HG03103 (cell line): ENCODE results near the gene MAML2.
A peak's percentile ranks its signal among the peaks of the same experiment; 100 is the strongest.

Experiments used
- ATAC-seq: cut with Tn5 transposase; IDR thresholded peaks from one replicate; pipeline ENCODE4 v1.9.1; 2021; ENCODE audit warnings: low read depth; ENCODE audit not compliant: unreplicated experiment

The MAML2 gene

DNA sequence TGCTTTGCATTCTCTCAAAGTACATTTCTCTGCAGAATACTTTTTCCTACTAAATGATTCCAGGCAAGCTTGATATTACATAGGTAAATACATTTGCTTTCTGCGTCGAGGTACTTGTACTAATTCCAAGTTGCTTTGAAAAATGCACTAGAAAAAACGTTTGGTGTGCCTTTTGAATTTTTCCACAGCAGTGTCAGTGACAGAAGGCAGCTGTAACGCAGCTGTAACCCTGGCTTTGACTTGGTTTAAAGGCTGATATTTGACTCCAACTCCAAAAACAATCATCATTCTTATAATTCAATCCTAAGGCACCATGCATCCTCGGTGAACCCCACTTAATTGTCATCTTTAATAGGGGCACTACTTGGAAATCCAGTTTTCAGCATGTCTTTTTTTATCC is 125.0 kb downstream of the MAML2 start:
- ATAC-seq: no peak

DNA sequence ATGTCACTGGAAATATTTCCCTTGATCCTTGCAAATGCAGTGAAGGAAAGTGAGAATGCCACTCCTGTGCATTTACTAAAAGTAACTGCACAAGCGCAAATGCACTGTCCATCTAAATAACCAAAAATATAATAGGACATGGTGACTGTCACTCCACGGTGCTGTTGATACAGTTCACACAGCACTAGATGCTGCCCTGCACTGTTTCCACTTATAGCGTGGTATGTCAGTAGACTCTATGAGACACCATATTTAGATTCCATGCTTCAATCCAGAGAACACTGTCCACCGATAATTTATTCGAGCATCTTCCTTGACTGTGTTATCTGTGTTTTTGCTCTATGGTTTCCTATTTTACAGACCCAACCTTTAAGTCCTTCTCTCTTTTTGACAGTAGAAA is 125.8 kb downstream of the MAML2 start:
- no peak for ATAC-seq

DNA sequence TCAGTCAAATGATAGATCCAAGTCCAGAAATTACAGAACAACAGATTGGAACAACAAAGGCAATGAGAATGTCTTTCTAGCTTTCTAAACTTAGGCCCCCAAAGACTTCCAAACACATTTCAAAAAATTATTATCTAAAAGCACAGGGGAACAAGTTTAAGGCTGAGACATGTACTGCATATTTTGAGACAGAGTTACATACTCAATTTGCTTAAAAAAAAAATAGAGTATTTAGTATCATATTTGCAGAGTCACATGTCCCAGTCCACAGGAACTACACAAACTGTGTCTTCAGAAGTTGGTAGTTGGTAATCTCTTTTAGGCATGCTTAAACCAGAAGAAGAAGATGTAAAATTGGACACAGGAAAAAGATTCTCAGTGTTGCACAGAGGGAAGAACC is 127.2 kb downstream of the MAML2 start:
- no peak for ATAC-seq

DNA sequence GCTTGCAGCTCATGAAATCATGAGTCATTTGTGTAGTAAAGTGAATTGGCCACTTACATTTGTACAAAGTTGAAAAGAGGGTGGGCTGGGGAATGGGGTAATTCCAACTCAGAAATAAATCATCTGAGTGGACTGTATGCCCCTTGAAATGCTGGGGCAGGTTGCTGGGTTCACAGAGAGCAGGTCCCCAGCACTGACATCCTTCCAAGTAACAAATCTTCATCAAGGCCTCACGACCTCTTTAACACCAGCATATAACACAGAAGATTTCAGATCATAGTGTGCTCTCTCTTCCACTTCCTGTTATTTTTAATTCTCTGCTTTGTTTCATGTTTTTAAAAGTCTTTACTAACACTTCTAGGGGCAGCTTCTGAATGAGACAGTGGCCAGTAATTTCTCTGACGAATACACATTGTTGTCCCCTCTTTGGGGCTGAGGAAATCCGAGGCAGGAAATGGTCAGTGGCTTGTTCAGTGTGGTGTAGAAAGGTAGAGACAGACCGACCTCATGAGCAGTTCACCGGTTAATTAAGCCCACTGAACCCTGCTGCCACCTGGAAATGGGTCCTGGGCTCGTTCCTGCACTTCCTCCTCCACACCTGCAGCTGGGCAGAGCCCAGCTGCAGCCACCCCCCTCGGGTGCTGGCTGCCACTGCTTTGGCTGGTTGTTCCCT is 127.7 kb downstream of the MAML2 start:
- peak; percentile 71 for ATAC-seq

DNA sequence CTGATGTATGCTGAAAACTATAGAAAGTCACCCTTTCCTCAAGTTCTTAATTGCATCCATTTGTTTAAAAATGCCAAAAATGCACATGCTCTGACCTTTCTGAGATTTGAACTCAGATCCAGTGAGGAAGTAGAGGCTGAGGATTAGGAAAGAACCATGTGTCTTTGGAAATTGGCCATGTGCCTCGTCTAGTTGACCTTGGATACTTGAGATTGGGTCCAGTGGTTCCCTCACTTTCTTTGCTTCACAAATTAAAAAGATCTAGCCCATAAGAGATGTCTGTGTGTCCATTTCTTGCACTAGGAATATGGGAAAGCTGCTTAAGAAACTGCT is 128.3 kb downstream of the MAML2 start:
- no peak for ATAC-seq

DNA sequence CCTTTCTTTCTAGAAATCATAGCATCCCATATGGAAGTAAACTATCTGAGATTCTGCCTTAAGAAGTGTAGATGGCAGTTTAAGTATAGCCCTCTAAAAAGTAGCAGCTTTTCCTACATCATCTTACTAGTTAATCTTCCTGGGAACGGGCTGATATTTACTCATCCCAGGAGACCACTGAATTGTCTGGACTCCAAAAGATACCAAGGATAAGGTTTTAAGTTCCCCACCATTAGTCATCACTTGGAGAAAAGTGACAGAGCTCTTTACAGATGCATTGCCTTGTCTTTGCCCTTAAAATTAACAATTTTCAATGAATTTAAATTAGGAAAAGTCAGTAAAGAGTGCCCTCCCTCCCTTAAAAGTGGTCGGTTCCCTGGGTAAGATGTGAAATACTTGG is 129.5 kb downstream of the MAML2 start:
- no peak for ATAC-seq

DNA sequence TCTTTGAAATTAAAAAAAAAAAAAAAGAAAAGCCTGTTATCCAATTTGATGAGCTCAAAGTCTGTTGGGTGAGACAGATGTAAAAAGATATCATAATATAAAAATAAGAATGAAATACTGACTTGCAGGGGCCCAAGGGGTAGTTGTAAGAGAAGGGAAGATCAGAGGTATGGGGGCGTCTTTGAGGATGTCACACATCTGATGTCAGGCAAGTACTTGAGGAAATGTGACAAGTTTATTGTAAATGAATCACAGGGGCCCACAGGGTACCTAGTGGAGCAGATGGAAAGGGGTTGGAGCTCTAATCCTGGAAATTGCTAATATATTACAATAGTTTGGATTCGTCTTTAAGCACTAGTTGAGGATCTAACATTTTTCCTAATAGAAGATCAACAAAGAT is 131.6 kb downstream of the MAML2 start:
- ATAC-seq: no peak

DNA sequence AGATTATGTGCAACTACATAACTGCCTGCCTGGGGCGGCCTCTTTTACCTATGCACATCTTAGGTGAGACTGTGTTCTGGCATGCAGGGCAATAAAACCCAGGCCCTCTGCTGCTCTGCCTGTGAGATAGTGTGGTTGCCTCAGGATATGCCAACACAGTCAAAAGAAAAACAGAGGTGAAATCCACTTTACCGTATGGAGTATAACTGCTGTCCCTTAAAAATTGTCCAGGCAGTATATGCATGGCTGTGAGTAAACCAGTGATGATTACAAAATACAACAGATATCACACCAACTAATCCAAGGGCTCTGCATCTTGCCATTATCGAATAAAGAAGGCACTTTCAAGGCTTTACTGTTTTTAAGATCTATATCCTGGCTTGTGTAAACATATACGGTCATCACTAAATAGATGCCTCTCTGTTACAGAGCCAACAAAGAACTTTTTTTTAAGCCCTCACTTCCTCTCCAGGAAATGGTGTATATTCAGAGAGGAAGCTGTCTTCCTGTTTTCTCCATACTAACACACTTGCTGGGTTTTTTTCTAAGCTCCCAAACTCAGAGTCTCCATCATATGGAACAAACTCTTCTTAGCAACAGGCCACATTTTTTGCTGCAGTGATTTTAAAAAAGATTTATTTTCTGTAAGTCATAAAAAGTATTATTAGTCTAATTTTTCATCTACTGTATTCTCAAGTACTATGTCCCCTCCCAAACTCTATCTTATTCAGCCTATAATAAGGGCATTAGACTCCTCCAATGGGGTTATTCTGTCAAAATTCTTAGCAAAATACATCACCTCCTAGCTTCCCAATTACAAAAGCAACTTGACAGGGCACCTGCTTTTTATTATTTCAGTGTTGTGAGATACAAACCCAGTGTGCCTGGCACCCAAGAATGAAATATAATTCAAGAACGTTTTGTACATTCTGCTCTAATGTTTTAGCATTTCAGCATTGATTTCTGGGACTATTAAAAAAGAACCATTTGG is 135.2 kb downstream of the MAML2 start:
- no peak for ATAC-seq

DNA sequence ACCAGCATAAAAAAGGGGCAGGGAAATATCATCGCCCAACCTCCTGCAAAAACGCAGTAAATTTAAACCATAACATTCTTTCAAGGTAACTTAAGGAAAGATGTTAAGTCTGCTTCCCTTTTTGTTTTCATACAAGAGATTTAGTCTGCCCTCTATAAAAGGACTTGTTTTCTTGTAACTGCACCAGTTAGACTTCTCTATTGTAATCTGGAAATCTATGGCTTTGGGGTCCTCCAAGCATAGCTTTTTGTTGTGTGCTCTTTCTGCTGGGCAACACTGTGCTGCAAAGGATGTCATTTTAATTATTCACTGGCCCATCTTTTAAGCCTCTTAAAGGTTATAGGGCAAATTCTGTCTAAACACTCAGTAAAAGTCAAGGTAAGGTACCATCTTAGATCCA is 136.0 kb downstream of the MAML2 start:
- no peak for ATAC-seq

DNA sequence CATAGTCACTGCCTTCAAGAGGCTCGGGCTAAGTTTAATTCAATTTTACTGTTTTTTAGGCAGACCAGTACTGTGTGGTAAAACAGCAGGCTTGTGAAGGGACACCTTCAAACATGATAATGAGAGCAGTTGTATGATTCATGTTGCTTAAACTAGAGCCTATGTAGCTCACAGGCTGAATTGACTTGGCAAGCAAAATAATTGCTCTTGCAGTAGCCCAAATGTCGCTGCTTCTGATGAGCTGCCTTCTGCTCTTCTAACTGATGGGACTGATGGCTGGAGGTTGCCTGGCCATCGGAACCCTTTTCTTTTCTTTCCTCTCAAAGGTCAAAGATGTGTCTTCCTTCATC is 137.6 kb downstream of the MAML2 start:
- ATAC-seq: no peak

DNA sequence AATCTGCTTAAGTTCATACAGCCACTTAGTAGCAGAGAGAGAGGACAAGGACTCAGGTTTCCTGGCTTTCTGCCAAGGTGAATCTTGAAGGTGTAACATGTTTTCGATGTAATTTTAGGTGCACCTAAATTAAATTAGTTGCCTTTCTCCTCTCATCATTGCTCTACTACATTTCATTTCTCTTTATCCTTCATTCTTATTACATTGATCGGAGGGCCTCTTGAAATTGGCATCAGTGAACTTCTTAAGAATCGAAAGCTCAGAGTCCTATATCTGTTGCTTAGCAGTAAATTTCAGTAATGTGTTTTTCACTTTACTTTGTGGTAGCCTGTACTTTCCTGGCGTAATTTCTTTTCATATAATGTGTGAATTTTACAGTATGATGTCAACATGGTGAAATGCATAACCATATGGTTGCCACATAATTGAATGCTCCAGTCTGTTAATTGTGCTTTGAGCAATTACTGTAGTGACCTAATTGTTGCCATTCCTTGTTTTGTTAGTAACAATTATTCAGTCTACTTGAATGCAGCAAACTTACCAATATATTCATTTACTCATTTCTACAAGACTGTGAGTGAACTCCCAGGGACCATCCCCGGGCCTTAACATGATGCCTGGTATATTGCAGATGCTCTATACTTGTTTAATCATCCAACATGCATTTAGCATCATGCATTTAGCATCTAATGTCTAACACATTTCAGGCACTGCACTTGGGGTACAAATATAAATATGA is 138.1 kb downstream of the MAML2 start:
- ATAC-seq: no peak

DNA sequence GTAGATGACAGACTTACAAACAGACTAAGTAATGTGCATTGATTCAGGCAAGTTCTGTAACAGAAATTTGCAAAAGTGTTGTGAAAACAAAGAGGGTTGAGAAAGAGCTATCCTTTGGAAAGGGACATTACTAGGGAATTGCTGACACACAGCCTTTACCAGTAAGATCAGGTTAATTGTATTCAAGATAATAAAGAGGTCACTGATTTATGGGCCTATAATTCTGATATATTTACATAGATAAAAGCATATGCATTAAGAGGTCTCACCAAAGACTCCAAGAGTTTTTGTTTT is 138.7 kb downstream of the MAML2 start:
- ATAC-seq: no peak

DNA sequence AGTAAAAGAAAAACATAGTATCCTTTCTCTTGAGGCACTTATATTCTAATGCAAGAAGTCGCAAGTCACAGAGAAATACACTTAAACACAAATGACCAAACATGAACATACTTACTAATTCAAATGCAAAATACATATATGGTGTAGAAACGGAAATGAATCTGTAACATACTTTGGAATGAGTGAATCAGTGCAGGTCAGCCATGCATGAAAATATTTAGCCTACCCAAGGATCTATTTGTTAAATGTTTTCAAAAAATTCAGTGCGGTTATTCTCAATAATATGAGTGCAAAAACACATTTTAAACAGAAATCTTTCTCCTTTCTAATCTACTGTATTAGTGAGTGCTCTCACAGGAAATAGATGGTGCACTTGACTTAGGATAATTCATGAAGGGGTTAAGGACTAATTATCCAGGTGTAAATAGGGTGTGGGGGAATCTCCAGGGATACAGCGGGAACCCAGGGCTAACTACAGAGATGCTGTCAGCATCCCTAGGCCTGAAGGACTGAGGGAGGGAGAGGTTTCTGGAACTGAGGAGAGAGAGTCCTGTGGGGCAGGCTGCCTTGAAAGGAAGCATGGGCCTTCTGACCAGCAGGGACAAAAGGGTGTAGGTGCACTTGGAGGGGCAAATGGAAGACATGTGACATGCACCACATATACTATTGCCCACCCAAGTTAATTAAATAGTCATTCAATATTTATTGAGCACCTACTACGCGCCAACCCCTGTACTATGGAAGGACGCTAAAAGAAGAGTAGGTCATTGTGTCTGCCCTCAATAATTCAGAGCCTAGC is 139.2 kb downstream of the MAML2 start:
- no peak for ATAC-seq

DNA sequence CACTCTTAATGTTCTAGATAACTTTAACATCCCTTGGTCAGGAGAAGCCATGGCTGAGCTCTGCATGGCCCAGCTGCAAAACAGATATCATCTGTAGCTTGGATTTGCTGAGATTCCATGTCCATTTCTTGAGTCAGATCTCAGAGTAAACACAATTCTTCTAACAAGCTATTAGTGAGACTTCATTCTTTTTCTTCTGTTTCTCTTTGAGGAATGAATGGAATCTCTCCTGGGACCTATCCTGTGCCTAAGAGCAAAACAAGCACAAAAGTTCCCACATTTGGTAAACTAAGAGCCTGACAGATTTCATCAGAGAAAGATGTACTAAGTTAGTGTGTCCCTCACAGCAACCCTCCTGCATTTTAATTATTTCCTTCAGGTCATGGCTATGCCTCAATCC is 142.8 kb downstream of the MAML2 start:
- no peak for ATAC-seq

DNA sequence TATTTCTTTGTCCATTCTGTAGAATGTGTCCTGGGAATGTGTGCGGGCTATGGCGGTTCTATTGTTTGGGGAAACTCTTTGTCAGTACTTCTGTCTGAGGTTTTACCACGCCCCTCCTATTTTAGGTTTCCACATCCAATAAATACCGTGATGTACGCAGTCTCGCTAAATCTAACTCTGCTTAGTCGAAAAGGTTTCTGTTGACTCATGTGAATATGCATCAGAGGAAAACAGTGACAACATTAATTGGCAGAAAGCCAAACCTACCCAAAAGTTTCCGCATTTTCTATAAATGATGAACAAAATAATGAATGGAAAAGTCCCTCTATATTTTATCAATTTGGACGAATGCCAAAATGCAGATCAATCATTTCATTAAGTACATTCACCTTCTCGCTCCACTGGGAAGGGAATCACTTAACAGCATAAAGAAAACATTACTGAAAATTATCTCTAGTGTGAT is 143.4 kb downstream of the MAML2 start:
- no peak for ATAC-seq

DNA sequence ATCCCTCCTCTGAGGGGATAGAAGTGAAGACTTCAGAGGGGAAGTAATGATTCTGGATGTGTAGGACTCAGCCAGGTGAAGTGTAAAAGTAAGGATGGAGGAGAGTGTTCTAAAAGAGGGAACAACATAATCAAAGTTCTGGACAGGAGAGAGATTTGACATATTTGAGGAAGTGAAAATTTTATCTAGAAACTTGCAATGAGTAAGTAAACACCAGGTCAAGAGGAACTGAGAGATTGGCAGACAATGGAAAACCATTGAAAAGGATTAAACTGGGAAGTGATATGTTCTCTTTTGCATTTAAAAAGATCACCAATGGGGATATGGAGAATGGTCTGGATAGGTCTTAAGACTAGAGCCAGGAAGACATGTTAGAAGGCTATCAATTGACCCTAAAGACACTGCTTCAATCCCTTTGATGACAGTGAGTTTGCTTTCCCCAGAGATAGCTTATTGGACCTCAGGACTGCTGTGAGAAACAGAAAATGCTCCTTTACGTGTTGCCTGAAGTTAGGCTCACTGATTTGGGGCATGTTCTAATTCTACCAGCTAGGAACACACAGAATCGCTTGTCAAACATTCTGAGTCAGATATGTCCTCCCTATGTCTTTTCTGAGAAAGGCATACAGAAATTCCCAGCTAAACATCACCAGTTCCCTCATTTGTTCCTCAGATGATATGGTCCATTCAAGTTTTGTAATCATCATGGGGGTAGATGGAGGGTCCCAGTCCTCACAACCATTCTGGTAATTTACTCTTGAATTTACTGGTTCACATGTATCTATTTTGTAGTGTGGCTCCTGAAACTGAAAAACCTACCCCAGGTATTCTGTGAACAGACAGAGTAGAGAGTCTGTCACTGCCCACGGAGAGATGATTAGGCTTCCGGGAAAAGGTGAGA is 144.9 kb downstream of the MAML2 start:
- ATAC-seq: peak; percentile 64

DNA sequence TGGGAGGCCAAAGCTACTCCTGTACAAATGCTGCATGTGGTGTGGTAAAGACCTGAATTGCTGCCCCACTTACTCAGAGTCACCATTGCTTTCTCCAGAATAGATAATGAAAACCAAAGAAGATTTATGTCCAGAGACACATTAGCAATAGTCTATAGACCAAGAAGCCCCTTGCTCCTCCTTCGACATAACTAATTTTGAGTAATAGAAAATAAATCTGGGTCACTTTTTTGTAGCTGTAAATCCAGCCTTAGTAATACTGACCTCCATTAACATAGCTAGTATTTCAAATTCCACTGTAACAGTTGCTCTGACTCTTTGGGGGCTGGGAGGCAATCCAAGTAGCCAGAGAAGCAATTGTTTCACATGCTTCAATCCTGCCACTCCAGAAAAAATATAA is 145.9 kb downstream of the MAML2 start:
- ATAC-seq: no peak

DNA sequence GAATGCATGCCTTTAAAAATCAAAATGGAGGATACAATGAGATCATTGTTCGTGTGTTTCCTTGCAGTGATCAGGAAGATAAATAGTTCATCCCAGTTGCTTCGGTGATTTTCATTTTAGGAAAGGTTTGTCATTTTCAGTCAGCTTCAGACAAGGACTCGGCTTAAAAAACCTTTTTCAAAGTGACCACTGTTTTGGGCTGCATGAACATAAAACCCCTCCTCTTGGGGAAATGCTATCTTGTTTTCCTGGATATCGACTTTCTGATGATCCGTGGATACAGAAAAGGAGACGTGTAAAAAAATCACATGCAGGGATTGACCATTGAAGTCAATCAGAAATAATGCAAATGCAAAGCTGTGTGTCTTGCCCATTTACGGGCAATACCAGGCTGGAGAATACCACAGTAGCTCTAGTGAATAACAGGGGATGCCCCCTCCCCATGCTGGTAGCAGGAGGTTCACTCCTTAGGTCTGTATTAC is 146.8 kb downstream of the MAML2 start:
- ATAC-seq: no peak

DNA sequence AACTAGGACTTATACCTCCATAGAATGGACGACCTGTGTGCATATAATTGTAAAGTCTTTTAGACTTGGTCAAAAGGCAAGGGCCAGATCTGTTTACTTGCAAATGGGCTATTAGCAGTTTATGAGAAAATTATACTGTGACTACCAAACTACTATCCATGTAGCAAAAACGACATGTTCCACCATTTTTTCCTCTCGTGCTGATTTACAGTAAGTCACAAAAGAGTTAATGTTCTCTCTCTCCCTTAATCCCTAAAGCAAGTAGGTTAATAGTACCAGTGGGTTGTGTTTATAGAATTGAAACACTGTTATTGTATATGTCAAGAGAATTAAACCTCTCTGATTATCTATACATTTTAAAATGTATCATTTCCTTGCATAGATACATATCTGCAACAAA is 147.3 kb downstream of the MAML2 start:
- no peak for ATAC-seq
